Keratinocyte (primary cell): ENCODE results near the gene MED15. TPM values are rescaled to one million over a fixed set of nuclear protein-coding genes. Genes with fewer than 3 reads are reported as not detected.
"Not testable (repeated sequence)": the region's sequence is repeated elsewhere in the genome, so short reads cannot be mapped to it uniquely, and the experiment has no call there.

ENCODE experiments used
- DNase-seq: peaks from one replicate; pipeline ENCODE4 v3.0.0-alpha.2; 2011; ENCODE audit warnings: low read depth, missing footprints, low spot score
- FAIRE-seq: peaks from 2 replicates; lab custom pipeline; 2011; peaks lifted over from hg19 to GRCh38; lab: Jason Lieb, UNC
- H2AFZ ChIP-seq: 2 replicates; pipeline ENCODE4 v1.6.0; 2012; ENCODE audit warnings: low read length, control low read depth, inconsistent platforms; ENCODE audit not compliant: control insufficient read depth
- H3K27ac ChIP-seq: 2 replicates; pipeline ENCODE4 v1.5.1; 2011; ENCODE audit warnings: low read length; ENCODE audit not compliant: control insufficient read depth, insufficient read depth
- H3K27me3 ChIP-seq: 3 replicates; pipeline ENCODE4 v1.6.0; 2011; ENCODE audit warnings: low read length; ENCODE audit not compliant: control insufficient read depth, insufficient read depth; ENCODE audit errors: extremely low read depth
- H3K36me3 ChIP-seq, 2 experiments: 2 replicates in 1 of 2; 3 replicates in 1 of 2; pipeline ENCODE4 v1.5.1; 2011; ENCODE audit warnings: low read length in 2 of 2, mild to moderate bottlenecking in 1 of 2; ENCODE audit not compliant: control insufficient read depth in 2 of 2, insufficient read depth in 2 of 2; ENCODE audit errors: extremely low read depth in 1 of 2
- H3K4me1 ChIP-seq: 3 replicates; pipeline ENCODE4 v1.5.1; 2011; ENCODE audit warnings: low read length; ENCODE audit not compliant: control insufficient read depth, insufficient read depth; ENCODE audit errors: extremely low read depth
- H3K4me2 ChIP-seq: 3 replicates; pipeline ENCODE4 v1.6.0; 2011; ENCODE audit warnings: low read depth, low read length; ENCODE audit not compliant: control insufficient read depth, insufficient read depth; ENCODE audit errors: extremely low read depth
- H3K4me3 ChIP-seq, 3 experiments: fragments of 200-600 bp in 1 of 3; sonication (generic) in 1 of 3; 2 replicates in 2 of 3; 3 replicates in 1 of 3; pipeline ENCODE4 v1.5.1; 2011 to 2016; ENCODE audit warnings: low read length in 3 of 3, mild to moderate bottlenecking in 3 of 3, control low read depth in 2 of 3, inconsistent platforms in 1 of 3, low read depth in 1 of 3, mixed read lengths in 1 of 3, mixed run types in 1 of 3, moderate library complexity in 1 of 3; ENCODE audit not compliant: control insufficient read depth in 2 of 3, insufficient read depth in 2 of 3; ENCODE audit errors: extremely low read depth in 1 of 3
- H3K79me2 ChIP-seq: 2 replicates; pipeline ENCODE4 v1.6.0; 2012; ENCODE audit warnings: low read length; ENCODE audit not compliant: control insufficient read depth, insufficient read depth
- H3K9ac ChIP-seq: 3 replicates; pipeline ENCODE4 v1.6.0; 2011; ENCODE audit warnings: low read length; ENCODE audit not compliant: control insufficient read depth, insufficient read depth; ENCODE audit errors: extremely low read depth
- H3K9me1 ChIP-seq: 3 replicates; pipeline ENCODE4 v1.6.0; 2011; ENCODE audit warnings: low read length; ENCODE audit not compliant: control insufficient read depth, insufficient read depth; ENCODE audit errors: extremely low read depth
- H3K9me3 ChIP-seq: 2 replicates; pipeline ENCODE4 v1.5.1; 2012; ENCODE audit warnings: low read depth, low read length; ENCODE audit not compliant: control insufficient read depth
- H4K20me1 ChIP-seq: 3 replicates; pipeline ENCODE4 v1.6.0; 2011; ENCODE audit warnings: low read length; ENCODE audit not compliant: control insufficient read depth, insufficient read depth; ENCODE audit errors: extremely low read depth
- CTCF ChIP-seq, 3 experiments: IDR thresholded peaks in 1 of 3; conservative IDR thresholded peaks in 1 of 3; optimal IDR thresholded peaks in 1 of 3; 2 replicates in 2 of 3; 3 replicates in 1 of 3; pipeline versions ENCODE3 to v1.5.1; 2011; ENCODE audit warnings: low read length in 3 of 3, mild to moderate bottlenecking in 3 of 3, moderate library complexity in 2 of 3, control low read depth in 1 of 3, inconsistent platforms in 1 of 3; ENCODE audit not compliant: insufficient read depth in 2 of 3; ENCODE audit errors: extremely low read depth in 1 of 3
- EZH2 ChIP-seq: IDR thresholded peaks from one replicate; pipeline ENCODE4 v1.6.1; 2012; ENCODE audit warnings: inconsistent platforms, mild to moderate bottlenecking, low read length, moderate library complexity
- dilution Hi-C: fragments of 300-500 bp; cut with MboI; formaldehyde crosslinking; loops from one replicate; pipeline ENCODE4 v1.7.0; 2020; ENCODE audit warnings: low sequenced_read_pairs; ENCODE audit not compliant: extremely low pct_ligation_motif_present
- polyA plus RNA-seq, 5 experiments: library from polyadenylated mRNA; depleted of rRNA in 3 of 5; stranded (reverse) in 3 of 5; stranded (forward) in 1 of 5; unstranded in 1 of 5; fragments of >200 nt; gene quantifications; 1 replicate in 1 of 5; 2 replicates in 3 of 5; 3 replicates in 1 of 5; pipeline versions ENCODE4 v1.2.1 to v1.2.3, GENCODE V29; 2011 to 2012; ENCODE audit warnings: missing spikeins in 2 of 5, low read depth in 1 of 5, low replicate concordance in 1 of 5

The MED15 gene
- polyA plus RNA-seq, 1 donor (not counting 4 experiments of a cell fraction or from before 2014, with no cell fraction given) = 24.9 TPM

GRCh38 chr22:20619045-20619892 is 111.9 kb downstream of the MED15 start:
- DNase-seq (no peak), FAIRE-seq (no peak)
- H3K27me3 ChIP-seq = peaks cover 5% of the 10 kb centered on the region
- dilution Hi-C loops = no loop called here
- no peak overlapping the region for H3K27ac ChIP-seq
- no peaks in the 10 kb centered on the region for H3K4me1 ChIP-seq
- H3K9me1 ChIP-seq = no peaks in the 10 kb centered on the region
- no peak overlapping the region for H3K4me2 ChIP-seq
- H3K36me3 ChIP-seq = no peaks in the 10 kb centered on the region
- no peaks in the 10 kb centered on the region for H3K9me3 ChIP-seq
- H2AFZ ChIP-seq = no peak overlapping the region
- no peak for TF ChIP-seq EZH2
- TF ChIP-seq CTCF (optimal IDR thresholded peaks at IDR 0.05 in 1 of 3, IDR thresholded peaks at IDR 0.05 in 1 of 3, conservative IDR thresholded peaks at IDR 0.05 in 1 of 3; ENCODE audit: extremely low read depth in 1 of 3, insufficient read depth in 2 of 3, low read length in 3 of 3) = no peak
- H4K20me1 ChIP-seq = no peaks in the 10 kb centered on the region
- H3K9ac ChIP-seq = no peak overlapping the region
- H3K4me3 ChIP-seq = no peak overlapping the region
- H3K79me2 ChIP-seq = no peaks in the 10 kb centered on the region

- H3K9me3 ChIP-seq, dilution Hi-C loops, H3K36me3 ChIP-seq, H3K4me2 ChIP-seq, H2AFZ ChIP-seq, H3K9me1 ChIP-seq, H3K4me1 ChIP-seq, H3K4me3 ChIP-seq, H3K79me2 ChIP-seq, H4K20me1 ChIP-seq, H3K27ac ChIP-seq, DNase-seq, H3K9ac ChIP-seq, FAIRE-seq, H3K27me3 ChIP-seq: not testable (repeated sequence)
Observed at GRCh38 chr22:20619893-20620194, 112.4 kb downstream of the MED15 start.

- no peak overlapping the region for H3K27ac ChIP-seq
- FAIRE-seq = no peak
- no peaks in the 10 kb centered on the region for H4K20me1 ChIP-seq
- no peaks in the 10 kb centered on the region for H3K9me3 ChIP-seq
- no peaks in the 10 kb centered on the region for H3K4me1 ChIP-seq
- no peaks in the 10 kb centered on the region for H3K36me3 ChIP-seq
- no peaks in the 10 kb centered on the region for H3K79me2 ChIP-seq
- no peaks in the 10 kb centered on the region for H3K9me1 ChIP-seq
- dilution Hi-C loops = no loop called here
- H3K9ac ChIP-seq = no peak overlapping the region
- H2AFZ ChIP-seq = no peak overlapping the region
- DNase-seq = no peak
- H3K27me3 ChIP-seq = no peaks in the 10 kb centered on the region
- TF ChIP-seq EZH2 = no peak
- no peak for TF ChIP-seq CTCF (optimal IDR thresholded peaks at IDR 0.05 in 1 of 3, IDR thresholded peaks at IDR 0.05 in 1 of 3, conservative IDR thresholded peaks at IDR 0.05 in 1 of 3; ENCODE audit: extremely low read depth in 1 of 3, insufficient read depth in 2 of 3, low read length in 3 of 3)
- no peak overlapping the region for H3K4me2 ChIP-seq
- no peak overlapping the region for H3K4me3 ChIP-seq
Observed at GRCh38 chr22:20621162-20621561, 113.8 kb downstream of the MED15 start.
